Left forelimb (tissue), 1 donor: Measurements from ENCODE around the gene TRPM1.

Experiments used
- DNase-seq: peaks from one replicate; pipeline ENCODE4 v3.0.0-alpha.2; 2018; ENCODE audit warnings: low spot score

Gene TRPM1

GRCh38 chr15:31017311-31017710, 84.2 kb downstream of the TRPM1 start:
- DNase-seq = no peak

- DNase-seq = no peak
Measured at GRCh38 chr15:31016446-31016915, 85.0 kb downstream of the TRPM1 start.

GRCh38 chr15:31014608-31014925, 87.0 kb downstream of the TRPM1 start:
- DNase-seq = no peak

DNA sequence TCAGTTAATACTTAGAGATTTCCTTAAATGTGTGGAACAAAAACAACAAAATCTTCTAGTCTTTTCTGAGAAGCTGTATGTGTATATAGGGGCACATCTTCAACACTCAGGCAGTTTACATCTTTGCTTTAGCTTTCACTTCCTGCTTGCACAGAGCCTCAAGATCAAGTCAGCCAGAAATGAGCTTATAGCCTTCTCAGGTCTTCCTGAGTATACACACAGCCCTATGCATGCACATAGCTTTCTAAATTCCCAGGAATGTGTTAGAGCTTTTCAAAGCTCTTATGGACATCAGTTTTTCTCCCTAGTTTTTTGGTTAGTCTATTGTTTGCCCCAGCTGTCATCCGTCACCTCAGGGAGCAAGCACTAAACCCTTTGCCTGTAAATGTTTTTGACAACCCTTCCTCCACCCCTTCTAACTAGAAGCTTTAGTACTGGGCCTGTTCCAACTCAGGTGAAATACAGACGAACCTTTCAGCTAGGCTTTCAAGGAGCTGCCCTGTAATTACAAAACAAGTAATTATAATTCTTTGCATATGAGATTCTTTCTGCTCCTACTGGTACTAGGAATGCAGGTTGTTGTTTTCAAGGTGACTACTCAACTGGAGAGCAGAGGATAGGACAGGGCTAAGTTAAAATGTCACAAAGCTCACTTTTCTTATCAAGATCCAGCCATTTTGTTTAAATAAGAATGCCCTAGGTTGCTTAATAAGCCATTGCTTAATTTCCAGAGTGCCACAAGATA, 87.5 kb downstream of the TRPM1 start:
- no peak for DNase-seq

GRCh38 chr15:31012455-31012854, 89.1 kb downstream of the TRPM1 start:
- no peak for DNase-seq

- DNase-seq = no peak
Measured at GRCh38 chr15:31010036-31010435, 91.5 kb downstream of the TRPM1 start.

DNA sequence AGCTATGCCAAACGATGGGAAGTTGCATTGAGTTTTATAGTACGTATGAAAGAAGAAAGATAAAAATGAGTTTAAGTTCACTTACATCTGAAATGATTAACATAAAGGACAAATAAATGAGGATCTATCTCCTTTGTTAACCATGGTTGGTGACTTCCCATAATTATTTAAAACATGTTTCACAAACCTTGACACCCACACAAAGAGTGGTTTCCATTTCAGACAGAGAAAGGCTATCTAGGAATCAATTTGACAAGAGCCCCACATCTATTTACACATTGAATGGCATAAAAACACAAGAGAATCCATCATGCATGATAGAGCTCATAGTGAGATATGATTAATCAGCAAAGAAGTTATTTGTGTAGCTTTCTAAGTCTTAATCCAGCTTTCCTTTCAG, 95.9 kb downstream of the TRPM1 start:
- DNase-seq = no peak

DNA sequence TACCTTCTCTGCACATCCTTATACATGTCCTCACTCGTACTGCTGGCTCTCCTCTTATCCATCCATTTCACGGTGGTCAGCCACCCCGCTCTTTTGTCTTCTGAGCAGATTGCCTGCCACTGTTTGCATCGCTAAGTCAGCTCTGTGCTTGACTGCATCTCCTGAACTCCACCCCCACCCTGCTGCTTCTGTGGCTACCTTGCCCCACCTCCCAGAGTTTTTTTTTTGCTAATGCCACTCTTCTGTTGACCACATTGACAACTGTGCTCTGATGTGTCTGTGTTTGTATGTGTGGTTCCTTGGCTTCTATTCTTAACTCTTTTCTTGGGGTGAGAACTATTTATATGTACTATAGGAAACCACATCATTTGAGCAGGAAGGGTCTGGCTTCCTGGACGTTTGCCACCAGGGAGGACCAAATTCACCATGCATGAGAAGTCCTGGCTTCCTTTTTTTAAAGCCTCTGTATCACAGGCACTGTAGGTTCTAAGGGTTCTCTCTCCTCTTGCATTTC, 97.2 kb downstream of the TRPM1 start:
- DNase-seq = no peak

DNA sequence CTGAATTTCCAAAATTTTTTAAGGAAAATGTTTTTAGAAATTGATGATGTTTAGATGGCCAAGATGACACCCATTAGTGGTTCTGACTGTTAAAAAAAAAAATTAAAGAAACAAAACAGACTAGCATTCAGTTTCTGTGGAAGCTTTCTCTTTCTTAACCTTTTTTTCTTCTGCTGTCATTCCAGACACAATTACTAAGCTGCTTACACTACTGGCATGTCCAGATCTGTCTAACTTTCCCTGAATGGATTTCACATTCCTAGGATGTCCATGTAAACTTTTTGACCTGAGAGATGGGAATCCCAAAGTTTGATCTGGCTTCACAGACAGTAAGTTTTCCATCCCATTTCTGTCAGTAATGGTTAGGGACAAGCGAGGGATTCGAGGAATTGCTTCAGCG, 99.8 kb downstream of the TRPM1 start:
- no peak for DNase-seq

- DNase-seq = no peak
Measured at GRCh38 chr15:30999729-31000128, 101.8 kb downstream of the TRPM1 start.

DNA sequence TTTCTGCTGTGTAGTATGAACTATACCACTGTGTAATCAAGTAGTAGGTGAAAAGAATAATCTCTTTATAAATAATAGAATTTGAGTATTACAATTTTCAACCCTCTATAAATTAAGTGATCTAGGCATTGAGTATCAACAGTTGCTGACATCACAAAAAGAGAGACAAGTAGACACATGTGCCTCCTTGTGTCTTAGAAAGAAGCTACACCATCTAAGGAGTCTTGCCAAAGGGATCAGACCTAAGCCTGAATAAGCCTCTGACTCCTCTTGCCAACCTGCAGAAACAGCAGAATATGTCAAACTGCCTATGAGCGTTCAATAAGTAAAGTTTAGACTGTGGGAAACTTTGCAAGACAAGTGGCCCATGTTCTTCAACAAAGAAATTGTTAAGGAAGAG, 104.3 kb downstream of the TRPM1 start:
- no peak for DNase-seq

- no peak for DNase-seq
Measured at GRCh38 chr15:30992249-30992864, 109.2 kb downstream of the TRPM1 start.

GRCh38 chr15:30991255-30992235, 110.0 kb downstream of the TRPM1 start, which contains the start of gene MTMR10:
Gene MTMR10 (minus strand): TSS chr15:30991628. CDS start chr15:30991506, 122 bp downstream.
- peak; percentile 86 for DNase-seq

- DNase-seq = no peak
Measured at GRCh38 chr15:30990446-30991254, 110.9 kb downstream of the TRPM1 start.

DNA sequence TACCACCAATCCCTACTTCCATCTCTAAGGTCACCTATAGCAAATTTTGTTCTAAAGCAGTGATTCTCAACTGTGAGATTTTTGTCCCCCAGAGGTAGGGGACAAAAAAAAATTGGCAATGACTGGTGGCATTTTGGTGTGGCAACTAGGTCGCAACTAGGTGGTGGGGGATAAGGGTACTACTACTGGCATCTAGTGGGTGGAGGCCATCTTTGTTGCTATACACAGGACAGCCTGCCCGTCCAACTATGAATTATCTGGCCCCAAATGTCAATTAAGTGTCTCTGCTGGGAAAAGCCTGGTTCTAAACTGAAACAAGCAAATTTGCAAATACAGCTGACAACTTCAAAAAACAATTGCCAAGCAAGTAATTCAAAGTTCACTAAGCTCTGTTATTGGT, 111.5 kb downstream of the TRPM1 start:
- DNase-seq = no peak

DNA sequence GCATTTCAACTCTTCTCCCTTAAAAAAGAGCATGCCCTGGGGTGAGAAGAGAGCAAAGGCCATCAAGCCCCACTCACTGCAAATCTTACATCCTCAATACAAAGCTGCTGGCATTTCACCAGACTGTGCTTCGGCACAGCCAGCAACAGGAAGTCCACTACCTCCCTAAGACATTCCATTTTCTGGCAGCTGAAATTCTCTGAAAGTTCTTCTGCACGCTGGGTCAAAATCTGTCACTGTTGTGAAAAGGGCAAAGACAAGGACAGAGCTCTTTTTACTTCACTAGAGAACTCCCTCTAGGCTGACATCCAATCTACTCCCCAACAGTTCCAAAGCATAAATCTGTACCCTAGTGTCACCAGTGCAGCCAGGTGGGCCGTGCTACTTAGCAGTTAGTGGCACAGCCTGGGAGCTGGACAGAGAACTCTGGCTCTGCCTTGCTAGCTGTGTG, 116.4 kb downstream of the TRPM1 start:
- no peak for DNase-seq

- no peak for DNase-seq
Measured at GRCh38 chr15:30984542-30984941, 117.0 kb downstream of the TRPM1 start.

DNA sequence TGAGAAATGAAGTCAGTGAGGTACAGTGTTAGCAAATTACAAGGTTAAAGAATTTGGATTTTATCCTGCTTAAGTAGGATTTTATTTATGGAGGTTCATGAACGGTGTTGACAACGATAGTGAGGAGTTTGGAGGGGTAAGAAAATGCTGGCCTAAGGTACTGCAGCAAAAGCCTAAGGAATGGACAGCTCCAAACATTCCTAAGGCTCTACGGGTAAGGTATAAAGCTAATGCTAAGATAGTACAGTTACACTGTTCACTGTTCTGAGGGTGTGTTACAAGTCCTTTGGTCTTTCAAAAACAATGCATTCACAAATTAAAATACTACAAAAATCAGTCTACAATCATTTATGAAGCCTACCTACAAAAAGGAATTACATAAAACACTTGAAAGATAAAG, 117.4 kb downstream of the TRPM1 start:
- no peak for DNase-seq

GRCh38 chr15:30979457-30979856, 122.1 kb downstream of the TRPM1 start:
- DNase-seq = no peak

DNA sequence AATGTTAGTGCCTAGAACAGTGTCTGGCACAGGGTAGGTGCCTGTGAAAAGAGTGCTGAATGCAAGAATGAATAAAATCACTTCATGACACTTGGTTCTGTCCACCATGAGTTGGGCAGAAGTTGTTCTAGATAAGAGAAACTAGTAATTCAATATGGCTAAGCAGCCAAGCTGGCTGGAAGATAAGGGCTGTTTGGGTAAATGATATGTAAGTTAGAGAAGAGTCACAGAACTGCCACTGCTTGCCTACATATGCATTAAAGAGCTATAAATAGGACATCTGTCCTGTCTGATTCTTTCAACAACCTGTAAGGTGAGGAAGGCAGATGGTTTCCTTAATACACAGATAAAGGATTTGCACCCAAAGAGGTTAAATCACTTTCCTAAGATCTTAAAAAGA, 123.2 kb downstream of the TRPM1 start:
- no peak for DNase-seq

DNA sequence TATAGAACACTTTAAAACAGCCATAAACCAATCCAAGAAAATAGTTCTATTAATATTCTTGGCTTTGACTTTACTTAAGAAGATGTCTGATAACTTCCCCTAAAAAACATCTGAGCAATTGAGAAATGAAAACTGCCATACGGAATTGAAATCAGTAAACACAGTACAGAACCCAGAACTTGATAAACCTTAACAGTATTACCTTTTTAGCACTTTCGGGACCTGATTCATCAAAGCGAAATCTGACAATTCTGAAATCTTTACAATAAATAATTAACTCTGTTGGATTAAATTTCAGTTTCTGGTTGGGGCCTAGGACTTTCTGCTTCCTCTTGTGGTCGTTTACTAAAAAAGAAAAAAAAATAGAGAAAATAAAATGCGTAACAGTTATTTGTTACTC, 127.4 kb downstream of the TRPM1 start:
- no peak for DNase-seq
